ENCODE results near the gene PBX1.
A peak's percentile ranks its signal among the peaks of the same experiment; 100 is the strongest.

Gene PBX1

DNA sequence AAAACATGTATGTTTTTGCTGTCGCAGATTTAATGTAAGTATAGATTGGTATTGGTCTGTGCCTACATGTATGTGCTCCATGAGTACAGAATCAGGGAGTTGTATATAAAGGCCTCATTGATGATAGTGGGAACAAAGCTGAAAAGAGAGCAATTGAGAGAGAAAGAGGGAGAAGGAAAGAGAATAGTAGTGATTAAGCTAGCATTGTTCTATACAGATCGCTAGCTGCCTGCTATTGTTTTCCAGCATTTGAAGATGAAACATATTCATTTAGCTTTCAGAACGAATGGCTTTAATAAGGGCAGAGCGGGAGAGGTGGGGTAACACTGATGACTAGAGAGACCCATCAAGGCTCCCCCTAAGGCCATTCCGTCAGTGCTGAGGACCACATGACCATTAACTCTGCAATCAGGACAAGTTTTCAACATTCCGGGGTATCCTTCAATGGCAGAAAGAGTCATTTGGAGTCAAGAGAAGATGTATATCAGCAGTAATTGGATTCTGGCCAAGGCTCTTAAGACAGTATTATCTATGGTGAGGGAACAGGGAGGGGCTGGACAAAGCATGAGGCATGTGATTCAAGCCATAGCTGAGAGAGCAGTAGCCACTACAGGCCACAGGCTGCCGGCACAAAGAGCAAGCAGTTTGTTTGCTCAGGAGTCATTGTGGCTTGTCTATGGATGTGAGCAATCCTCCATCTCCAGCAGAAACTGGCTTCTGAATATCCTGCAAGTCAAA is 176.5 kb downstream of the PBX1 start:
- DNase-seq, result no peak

- no peak for DNase-seq
Measured at GRCh38 chr1:164736137-164736536, 177.2 kb downstream of the PBX1 start.

- DNase-seq, result no peak
Measured at GRCh38 chr1:164739189-164739588, 180.2 kb downstream of the PBX1 start.

GRCh38 chr1:164740000-164740526 is 181.1 kb downstream of the PBX1 start:
- DNase-seq, result no peak

DNA sequence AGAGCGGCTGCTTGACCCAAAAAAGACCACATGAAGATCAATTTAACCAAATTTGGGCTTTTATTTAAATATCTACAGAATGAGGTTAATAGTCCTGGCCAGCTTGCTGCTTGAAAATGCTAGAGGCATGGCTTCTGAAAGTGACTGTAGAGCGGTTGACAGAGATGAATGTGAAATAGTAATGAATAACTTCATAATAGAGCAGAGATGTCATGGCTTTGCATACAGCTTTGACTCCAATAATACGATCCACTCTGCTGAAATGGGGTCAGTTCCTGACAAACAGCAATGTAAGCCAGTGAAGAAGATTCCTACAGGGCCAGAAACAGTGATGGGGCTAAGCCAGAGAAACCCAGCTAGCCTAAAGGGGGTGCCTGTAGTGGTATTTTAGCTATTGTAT is 183.8 kb downstream of the PBX1 start:
- DNase-seq, result no peak

DNA sequence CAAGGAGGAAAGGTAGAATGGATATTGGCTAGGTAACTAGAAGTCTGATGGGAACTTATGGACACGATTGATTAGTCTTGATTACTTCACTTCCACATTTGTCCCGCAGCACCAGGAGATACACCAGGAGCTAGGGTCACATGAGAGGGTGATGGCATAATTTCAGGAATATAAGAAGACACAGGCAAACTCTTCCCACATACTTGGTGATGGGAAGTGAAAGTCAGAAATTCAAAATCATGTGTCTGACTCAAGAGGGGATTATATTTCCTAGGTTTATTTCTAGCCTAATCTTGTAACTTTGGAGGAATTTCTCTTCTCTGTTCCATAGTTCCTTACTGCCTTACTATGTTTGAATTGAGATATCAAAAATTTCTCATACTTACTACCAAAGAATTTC is 185.0 kb downstream of the PBX1 start:
- DNase-seq, result no peak

- DNase-seq, result no peak
Measured at GRCh38 chr1:164745736-164746135, 186.8 kb downstream of the PBX1 start.

GRCh38 chr1:164746632-164747031 is 187.6 kb downstream of the PBX1 start:
- no peak for DNase-seq

- no peak for DNase-seq
Measured at GRCh38 chr1:164748253-164748899, 189.4 kb downstream of the PBX1 start.

DNA sequence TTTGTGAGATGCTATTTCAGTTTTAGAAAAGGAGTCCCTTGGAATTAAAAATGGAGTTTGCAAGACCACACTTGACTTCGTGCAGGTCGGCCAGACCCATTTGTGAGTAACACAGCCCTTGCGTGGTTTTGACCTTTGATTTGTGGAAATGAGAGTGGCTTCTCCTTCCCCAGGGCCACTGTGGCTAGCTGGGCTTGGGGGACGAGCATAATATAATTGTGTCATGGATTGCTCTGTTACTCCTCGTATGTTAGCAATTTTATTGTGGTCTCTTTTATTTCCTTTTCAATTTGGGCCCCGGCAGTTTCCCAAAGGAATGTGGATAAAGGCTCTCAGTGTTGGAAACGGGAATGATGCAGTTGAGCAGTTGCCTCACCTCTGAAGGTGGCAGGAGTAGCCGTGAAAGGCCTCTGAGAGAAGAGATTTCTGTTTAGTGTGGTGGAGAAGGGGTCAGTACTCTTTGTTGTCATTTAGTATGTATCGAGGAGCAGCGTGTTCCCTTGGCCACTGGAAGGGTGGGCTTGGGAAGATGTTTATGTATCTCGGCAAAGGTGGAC is 194.6 kb downstream of the PBX1 start:
- DNase-seq, result no peak

- no peak for DNase-seq
Measured at GRCh38 chr1:164754088-164754600, 195.2 kb downstream of the PBX1 start.

DNA sequence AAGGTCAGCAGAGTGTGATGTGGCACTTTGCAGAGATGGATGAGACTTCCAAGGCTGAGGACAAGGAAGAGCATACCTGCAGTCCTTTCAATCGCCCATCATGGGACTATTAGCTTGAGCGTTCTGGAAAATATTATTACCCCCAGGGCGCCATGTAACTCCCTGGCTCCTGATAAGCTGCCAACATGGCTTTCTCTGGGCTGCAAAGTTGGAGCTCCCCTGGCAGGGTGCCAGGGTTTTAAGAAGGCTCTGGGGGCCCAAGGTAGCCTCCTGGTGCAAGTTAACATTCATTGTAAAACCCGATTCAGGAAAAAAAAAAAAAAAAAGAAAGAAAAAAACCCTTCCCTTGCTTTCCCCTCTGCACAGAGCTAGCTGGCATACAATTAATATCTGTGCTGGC is 196.7 kb downstream of the PBX1 start:
- peak; percentile 8 for DNase-seq

DNA sequence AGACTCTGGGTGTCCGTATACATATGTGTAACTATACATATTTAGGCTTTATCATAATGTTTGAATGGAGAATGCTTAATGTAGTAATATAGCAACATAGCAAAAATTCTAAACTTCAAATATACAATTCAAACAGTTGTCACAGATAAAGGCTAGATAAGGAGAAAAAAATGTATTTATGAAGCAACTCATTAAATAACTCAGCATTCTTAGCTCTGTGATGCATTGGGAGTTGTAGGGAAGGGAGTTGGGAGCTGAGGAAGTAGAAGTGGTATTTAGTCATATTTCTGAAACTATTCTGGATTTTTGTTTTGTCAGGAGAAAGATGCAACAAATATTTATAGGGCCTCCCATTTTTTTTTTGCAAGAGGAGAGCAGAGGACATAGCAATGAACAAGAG is 197.8 kb downstream of the PBX1 start:
- DNase-seq, result no peak

DNA sequence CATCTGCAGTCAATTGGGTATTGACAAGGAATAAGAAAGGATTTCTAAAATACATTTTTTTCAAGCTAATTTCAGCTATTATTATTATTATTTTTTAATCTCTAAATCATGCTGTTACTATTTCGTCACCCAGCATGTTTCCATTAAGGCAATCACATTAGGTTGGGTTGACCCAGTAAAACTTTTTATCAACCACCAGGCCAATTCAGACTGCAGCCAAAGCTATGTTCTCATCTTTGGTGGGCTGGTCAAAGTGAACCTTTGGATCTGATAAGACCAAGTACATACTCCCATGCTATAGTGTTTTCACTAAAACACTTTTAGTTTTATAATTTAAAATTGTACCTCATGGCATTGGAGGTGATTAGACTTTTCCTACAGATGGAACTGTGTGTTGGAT is 198.6 kb downstream of the PBX1 start:
- DNase-seq, result no peak

- no peak for DNase-seq
Measured at GRCh38 chr1:164759144-164759920, 200.3 kb downstream of the PBX1 start.

- DNase-seq, result no peak
Measured at GRCh38 chr1:164759979-164760469, 201.0 kb downstream of the PBX1 start.

GRCh38 chr1:164760569-164760968 is 201.6 kb downstream of the PBX1 start:
- DNase-seq, result no peak

- no peak for DNase-seq
Measured at GRCh38 chr1:164761009-164761408, 202.0 kb downstream of the PBX1 start.

- DNase-seq, result no peak
Measured at GRCh38 chr1:164763098-164763497, 204.1 kb downstream of the PBX1 start.

GRCh38 chr1:164764333-164764732 is 205.3 kb downstream of the PBX1 start:
- DNase-seq, result no peak

DNA sequence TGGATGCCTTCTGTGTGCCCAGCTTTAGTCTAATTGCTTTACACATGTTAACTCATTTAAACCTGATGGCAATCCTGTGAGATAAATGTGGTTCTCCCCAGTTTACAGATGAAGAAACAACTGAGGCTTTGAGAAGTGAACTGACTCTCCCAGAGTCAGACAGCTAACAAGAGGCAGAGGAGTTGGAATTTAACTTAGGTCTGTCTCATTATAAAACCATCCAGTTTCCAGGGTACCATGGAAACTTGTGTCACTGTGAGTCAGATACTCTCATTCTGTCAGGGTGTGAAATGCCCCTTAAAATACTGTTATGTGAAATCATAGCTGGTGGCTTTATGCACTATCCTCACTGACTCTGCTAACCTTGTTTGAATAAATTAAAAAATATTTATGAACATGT is 206.6 kb downstream of the PBX1 start:
- DNase-seq, result no peak

- no peak for DNase-seq
Measured at GRCh38 chr1:164765992-164766720, 207.2 kb downstream of the PBX1 start.

All from NCI-H2171 (cell line).